CD4-positive, CD25-positive, alpha-beta regulatory T cell (primary cell): ENCODE data around the gene LANCL2. TPM values are rescaled to one million over a fixed set of nuclear protein-coding genes. Genes with fewer than 3 reads are reported as not detected.
"Not testable (repeated sequence)": the region's sequence is repeated elsewhere in the genome, so short reads cannot be mapped to it uniquely, and the experiment has no call there.

ENCODE experiments used
- ATAC-seq, 2 donors: fragments of 150-1000 bp; cut with Tn5 transposase; one replicate each; pipeline ENCODE4 v1.10.0; 2021; ENCODE audit warnings: low read depth in 2 of 2, moderate number of reproducible peaks in 2 of 2, moderate library complexity in 1 of 2
- DNase-seq, 3 donors: peaks; one replicate each; pipeline versions ENCODE4 v3.0.0 to v3.0.0-alpha.2; 2012 to 2022; ENCODE audit warnings: mixed read lengths in 1 of 3
- H3K27ac ChIP-seq: one replicate; pipeline ENCODE4 v1.7.0; 2013; ENCODE audit warnings: mild to moderate bottlenecking, low read length; ENCODE audit not compliant: insufficient read depth, poor library complexity, severe bottlenecking
- H3K27me3 ChIP-seq: one replicate; pipeline ENCODE4 v1.7.0; 2013; ENCODE audit warnings: low read length; ENCODE audit not compliant: control insufficient read depth, insufficient read depth
- H3K36me3 ChIP-seq: one replicate; pipeline ENCODE4 v1.7.0; 2013; ENCODE audit warnings: mild to moderate bottlenecking, low read length, moderate library complexity; ENCODE audit not compliant: control insufficient read depth, insufficient read depth
- H3K4me1 ChIP-seq: 2 replicates; pipeline ENCODE4 v1.7.0; 2013; ENCODE audit warnings: mild to moderate bottlenecking, low read length; ENCODE audit not compliant: insufficient read depth, control insufficient read depth, poor library complexity, severe bottlenecking
- H3K4me3 ChIP-seq: one replicate; pipeline ENCODE4 v1.7.0; 2013; ENCODE audit warnings: low read depth, mild to moderate bottlenecking, low read length, moderate library complexity
- H3K9me3 ChIP-seq, 2 experiments: 1 replicate in 1 of 2; 2 replicates in 1 of 2; pipeline ENCODE4 v1.7.0; 2013; ENCODE audit warnings: low read length in 2 of 2, mild to moderate bottlenecking in 1 of 2, moderate library complexity in 1 of 2; ENCODE audit not compliant: control insufficient read depth in 2 of 2
- H3K27ac Mint-ChIP-seq, 3 donors: one replicate each; pipeline ENCODE4 v1.8.0; 2020 to 2022; ENCODE audit warnings: mild to moderate bottlenecking in 3 of 3, mixed read lengths in 3 of 3, moderate library complexity in 2 of 3
- H3K27me3 Mint-ChIP-seq: one replicate; pipeline ENCODE4 v1.8.0; 2022; ENCODE audit warnings: mild to moderate bottlenecking, mixed read lengths
- H3K36me3 Mint-ChIP-seq: one replicate; pipeline ENCODE4 v1.8.0; 2020; ENCODE audit warnings: mixed read lengths
- H3K4me1 Mint-ChIP-seq, 4 donors: one replicate each; pipeline ENCODE4 v1.8.0; 2020 to 2022; ENCODE audit warnings: mixed read lengths in 4 of 4, mild to moderate bottlenecking in 1 of 4
- H3K4me3 Mint-ChIP-seq, 4 donors: one replicate each; pipeline ENCODE4 v1.8.0; 2020 to 2022; ENCODE audit warnings: mild to moderate bottlenecking in 4 of 4, mixed read lengths in 4 of 4, moderate library complexity in 3 of 4
- H3K9me3 Mint-ChIP-seq, 7 donors: one replicate each; pipeline ENCODE4 v1.8.0; 2020 to 2022; ENCODE audit warnings: mixed read lengths in 7 of 7, mild to moderate bottlenecking in 3 of 7, moderate library complexity in 2 of 7
- polyA plus RNA-seq, 4 donors: library from polyadenylated mRNA; unstranded; fragments of 300-500 nt; fragmentation: Illumina TruSeq; gene quantifications; one replicate each; pipeline ENCODE4 v1.2.3, GENCODE V29; 2021
- total RNA-seq: library from RNA; stranded (reverse); gene quantifications from one replicate; pipeline ENCODE4 v1.2.3, GENCODE V29; 2022

LANCL2 gene
- total and polyA plus RNA-seq, 5 donors from 2014 or later, result 7.6 to 11.7 (median 10.4) TPM

DNA sequence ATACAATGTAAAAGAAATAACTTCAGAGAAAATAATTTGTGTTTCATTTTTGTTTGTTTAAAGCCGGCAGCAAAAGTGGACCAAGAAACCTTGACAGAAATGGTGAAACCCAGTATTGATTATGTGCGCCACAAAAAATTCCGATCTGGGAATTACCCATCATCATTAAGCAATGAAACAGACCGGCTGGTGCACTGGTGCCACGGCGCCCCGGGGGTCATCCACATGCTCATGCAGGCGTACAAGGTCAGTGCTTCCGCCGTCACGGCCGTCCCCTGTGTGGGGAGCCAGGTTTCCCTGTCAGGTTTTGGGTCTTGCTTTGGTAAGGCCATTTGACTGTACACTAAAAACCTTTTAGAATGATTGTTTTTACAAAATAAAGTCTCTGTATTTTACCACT lies 46.7 kb downstream of the LANCL2 start:
- H3K27ac ChIP-seq, result no peak overlapping the region
- ATAC-seq (no peak), DNase-seq (no peak)
- no peak overlapping the region for H3K27ac Mint-ChIP-seq
- H3K4me3 Mint-ChIP-seq, result no peak overlapping the region
- peaks cover 3 to 5% (median 4%) of the 10 kb centered on the region in 4 donors for H3K4me1 Mint-ChIP-seq
- peaks cover 3% of the 10 kb centered on the region for H3K36me3 ChIP-seq
- H3K27me3 ChIP-seq, result no peaks in the 10 kb centered on the region
- H3K9me3 ChIP-seq, result no peaks in the 10 kb centered on the region
- H3K36me3 Mint-ChIP-seq, result peaks cover 6% of the 10 kb centered on the region
- no peak overlapping the region for H3K4me3 ChIP-seq
- H3K9me3 Mint-ChIP-seq, result no peaks in the 10 kb centered on the region
- H3K27me3 Mint-ChIP-seq, result no peaks in the 10 kb centered on the region
- H3K4me1 ChIP-seq, result no peaks in the 10 kb centered on the region

GRCh38 chr7:55413442-55413841 lies 48.3 kb downstream of the LANCL2 start:
- Mint-ChIP-seq H3K36me3 (peaks cover 6% of the 10 kb centered on the region), H3K9me3 (no peaks in the 10 kb centered on the region), H3K4me1 (peaks cover 3 to 5% (median 4%) of the 10 kb centered on the region in 4 donors), H3K27ac (no peak overlapping the region), H3K4me3 (no peak overlapping the region), H3K27me3 (no peaks in the 10 kb centered on the region)
- Histone ChIP-seq H3K27me3 (no peaks in the 10 kb centered on the region), H3K36me3 (peaks cover 3% of the 10 kb centered on the region), H3K4me1 (no peaks in the 10 kb centered on the region), H3K4me3 (no peak overlapping the region), H3K27ac (no peak overlapping the region), H3K9me3 (no peaks in the 10 kb centered on the region)
- DNase-seq (no peak), ATAC-seq (no peak)

- Histone ChIP-seq H3K27me3 (no peaks in the 10 kb centered on the region), H3K27ac (no peak overlapping the region), H3K9me3 (no peaks in the 10 kb centered on the region), H3K4me1 (no peaks in the 10 kb centered on the region), H3K36me3 (peaks cover 3% of the 10 kb centered on the region), H3K4me3 (no peak overlapping the region)
- Mint-ChIP-seq H3K36me3 (peaks cover 9% of the 10 kb centered on the region), H3K9me3 (no peaks in the 10 kb centered on the region), H3K4me3 (no peak overlapping the region), H3K4me1 (peaks cover 3 to 5% (median 4%) of the 10 kb centered on the region in 4 donors), H3K27me3 (no peaks in the 10 kb centered on the region), H3K27ac (peak overlapping the region in 1 of 3 donors; percentile 84)
- ATAC-seq (peak; percentile 92 to 95), DNase-seq (peak; percentile 69 to 81 (median 78))
Measured at GRCh38 chr7:55415173-55415778, 50.1 kb downstream of the LANCL2 start.

GRCh38 chr7:55417456-55417855 lies 52.3 kb downstream of the LANCL2 start:
- H3K4me1 ChIP-seq, H3K9me3 ChIP-seq, H3K4me3 ChIP-seq, H3K36me3 Mint-ChIP-seq, H3K36me3 ChIP-seq, ATAC-seq, H3K27me3 ChIP-seq, H3K27me3 Mint-ChIP-seq, H3K9me3 Mint-ChIP-seq, DNase-seq, H3K27ac ChIP-seq, H3K4me3 Mint-ChIP-seq: not testable (repeated sequence)
- peak overlapping the region in 1 of 3 donors; percentile 26 for H3K27ac Mint-ChIP-seq
- peaks cover 3 to 10% (median 4%) of the 10 kb centered on the region in 4 donors for H3K4me1 Mint-ChIP-seq

GRCh38 chr7:55420530-55420929 lies 55.4 kb downstream of the LANCL2 start:
- no peak overlapping the region for H3K27ac Mint-ChIP-seq
- Histone ChIP-seq H3K4me1 (no peaks in the 10 kb centered on the region), H3K27ac (no peak overlapping the region), H3K4me3 (no peak overlapping the region), H3K9me3 (no peaks in the 10 kb centered on the region), H3K36me3 (peaks cover 5% of the 10 kb centered on the region), H3K27me3 (no peaks in the 10 kb centered on the region)
- DNase-seq (no peak), ATAC-seq (no peak)
- H3K4me1 Mint-ChIP-seq, result peaks cover 0 to 6% (median 0%) of the 10 kb centered on the region in 4 donors
- peaks cover 11% of the 10 kb centered on the region for H3K36me3 Mint-ChIP-seq
- no peaks in the 10 kb centered on the region for H3K27me3 Mint-ChIP-seq
- no peaks in the 10 kb centered on the region for H3K9me3 Mint-ChIP-seq
- no peak overlapping the region for H3K4me3 Mint-ChIP-seq

- H3K27me3 Mint-ChIP-seq, result no peaks in the 10 kb centered on the region
- H3K4me1 Mint-ChIP-seq, result peaks cover 0 to 6% (median 0%) of the 10 kb centered on the region in 4 donors
- H3K4me3 ChIP-seq, result no peak overlapping the region
- peaks cover 8% of the 10 kb centered on the region for H3K36me3 ChIP-seq
- H3K9me3 ChIP-seq, result no peaks in the 10 kb centered on the region
- H3K27ac ChIP-seq, result no peak overlapping the region
- no peaks in the 10 kb centered on the region for H3K9me3 Mint-ChIP-seq
- H3K36me3 Mint-ChIP-seq, result peaks cover 24% of the 10 kb centered on the region
- H3K4me3 Mint-ChIP-seq, result no peak overlapping the region
- peak overlapping the region in 1 of 3 donors; percentile 28 for H3K27ac Mint-ChIP-seq
- no peak for ATAC-seq
- H3K27me3 ChIP-seq, result no peaks in the 10 kb centered on the region
- no peak for DNase-seq
- H3K4me1 ChIP-seq, result no peaks in the 10 kb centered on the region
Measured at GRCh38 chr7:55423277-55423711, 58.2 kb downstream of the LANCL2 start.

GRCh38 chr7:55423891-55424290 lies 58.8 kb downstream of the LANCL2 start:
- peaks cover 8% of the 10 kb centered on the region for H3K36me3 ChIP-seq
- H3K27me3 Mint-ChIP-seq, result no peaks in the 10 kb centered on the region
- H3K4me3 Mint-ChIP-seq, result no peak overlapping the region
- H3K27ac ChIP-seq, result no peak overlapping the region
- H3K9me3 Mint-ChIP-seq, result no peaks in the 10 kb centered on the region
- H3K4me1 Mint-ChIP-seq, result peaks cover 0 to 6% (median 0%) of the 10 kb centered on the region in 4 donors
- H3K27ac Mint-ChIP-seq, result peak overlapping the region in 2 of 3 donors; percentile 23 to 71
- H3K27me3 ChIP-seq, result no peaks in the 10 kb centered on the region
- no peaks in the 10 kb centered on the region for H3K4me1 ChIP-seq
- no peak overlapping the region for H3K4me3 ChIP-seq
- no peaks in the 10 kb centered on the region for H3K9me3 ChIP-seq
- ATAC-seq (no peak), DNase-seq (no peak)
- H3K36me3 Mint-ChIP-seq, result peaks cover 24% of the 10 kb centered on the region

DNA sequence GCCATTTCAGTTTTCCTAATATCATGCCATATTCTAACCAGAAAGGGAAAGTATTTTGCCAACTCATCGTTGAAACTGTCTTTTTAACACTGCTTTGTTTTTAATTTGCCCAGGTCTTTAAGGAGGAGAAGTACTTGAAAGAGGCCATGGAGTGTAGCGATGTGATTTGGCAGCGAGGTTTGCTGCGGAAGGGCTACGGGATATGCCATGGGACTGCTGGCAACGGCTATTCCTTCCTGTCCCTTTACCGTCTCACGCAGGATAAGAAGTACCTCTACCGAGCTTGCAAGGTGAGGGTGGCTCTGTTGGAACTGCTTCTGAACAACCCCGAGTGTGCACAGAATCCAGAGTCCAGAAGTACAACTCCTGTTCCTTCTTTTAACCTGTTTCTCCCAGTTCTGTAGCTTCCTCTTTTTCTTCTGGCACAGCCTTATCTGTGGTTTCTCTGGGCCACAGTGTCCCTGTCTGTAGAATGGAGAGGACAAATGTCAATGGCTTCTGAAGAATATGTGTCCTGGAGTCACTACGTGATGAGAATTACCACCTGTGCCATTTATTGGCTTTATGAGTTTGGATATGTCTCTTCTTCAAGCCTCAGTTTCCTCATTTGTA lies 60.1 kb downstream of the LANCL2 start:
- DNase-seq, result no peak
- Histone ChIP-seq H3K4me3 (no peak overlapping the region), H3K4me1 (no peaks in the 10 kb centered on the region), H3K27me3 (no peaks in the 10 kb centered on the region), H3K27ac (no peak overlapping the region), H3K36me3 (peaks cover 8% of the 10 kb centered on the region), H3K9me3 (no peaks in the 10 kb centered on the region)
- Mint-ChIP-seq H3K27ac (peak overlapping the region in 1 of 3 donors; percentile 23), H3K9me3 (no peaks in the 10 kb centered on the region), H3K4me3 (no peak overlapping the region), H3K27me3 (no peaks in the 10 kb centered on the region), H3K36me3 (peaks cover 21% of the 10 kb centered on the region), H3K4me1 (peaks cover 0 to 6% (median 0%) of the 10 kb centered on the region in 4 donors)
- no peak for ATAC-seq
